Osteocyte (in vitro differentiated cells): ENCODE measurements around the gene HIVEP3. TPM values are rescaled to one million over a fixed set of nuclear protein-coding genes. Genes with fewer than 3 reads are reported as not detected.

Experiments used
- DNase-seq: peaks from one replicate; pipeline ENCODE4 v3.0.0; 2021; ENCODE audit warnings: mixed read lengths; ENCODE audit not compliant: unreplicated experiment; ENCODE audit errors: extremely low spot score
- H3K27ac Mint-ChIP-seq: one replicate; pipeline ENCODE4 v1.8.0; 2021; ENCODE audit warnings: mild to moderate bottlenecking, mixed read lengths; ENCODE audit not compliant: unreplicated experiment
- H3K27me3 Mint-ChIP-seq: one replicate; pipeline ENCODE4 v1.8.0; 2021; ENCODE audit warnings: mixed read lengths; ENCODE audit not compliant: unreplicated experiment
- H3K36me3 Mint-ChIP-seq: one replicate; pipeline ENCODE4 v1.8.0; 2021; ENCODE audit warnings: mixed read lengths; ENCODE audit not compliant: unreplicated experiment
- H3K4me1 Mint-ChIP-seq: one replicate; pipeline ENCODE4 v1.8.0; 2021; ENCODE audit warnings: mixed read lengths; ENCODE audit not compliant: unreplicated experiment
- H3K4me3 Mint-ChIP-seq: one replicate; pipeline ENCODE4 v1.8.0; 2021; ENCODE audit warnings: mild to moderate bottlenecking, moderate library complexity, mixed read lengths; ENCODE audit not compliant: unreplicated experiment
- H3K9me3 Mint-ChIP-seq: one replicate; pipeline ENCODE4 v1.8.0; 2021; ENCODE audit warnings: mixed read lengths; ENCODE audit not compliant: unreplicated experiment
- CTCF ChIP-seq: fragments of 200-600 bp; sonication (generic); IDR thresholded peaks from 2 replicates; pipeline ENCODE4 v1.5.0; 2021; ENCODE audit warnings: antibody characterized with exemption, mild to moderate bottlenecking, moderate library complexity
- total RNA-seq: library from RNA; stranded (reverse); gene quantifications from 2 replicates; pipeline ENCODE4 v1.2.1, GENCODE V29; 2021

Gene HIVEP3
- total RNA-seq, 1 donor from 2014 or later = 0.97 TPM

- no peak for DNase-seq
- Mint-ChIP-seq H3K9me3 (no peaks in the 10 kb centered on the region), H3K4me1 (peaks cover 16% of the 10 kb centered on the region), H3K4me3 (no peak overlapping the region), H3K27ac (no peak overlapping the region), H3K36me3 (no peaks in the 10 kb centered on the region), H3K27me3 (peaks cover 13% of the 10 kb centered on the region)
- TF ChIP-seq CTCF = no peak
These were observed 385.5 kb downstream of the HIVEP3 start for GRCh38 chr1:41533016-41533730.

- Mint-ChIP-seq H3K36me3 (no peaks in the 10 kb centered on the region), H3K4me1 (peaks cover 9% of the 10 kb centered on the region), H3K27me3 (peaks cover 13% of the 10 kb centered on the region), H3K27ac (no peak overlapping the region), H3K9me3 (no peaks in the 10 kb centered on the region), H3K4me3 (no peak overlapping the region)
- DNase-seq = no peak
- TF ChIP-seq CTCF = no peak
These were observed 386.3 kb downstream of the HIVEP3 start for GRCh38 chr1:41532206-41532975.

GRCh38 chr1:41530411-41530810, 388.3 kb downstream of the HIVEP3 start:
- peaks cover 13% of the 10 kb centered on the region for H3K27me3 Mint-ChIP-seq
- H3K4me3 Mint-ChIP-seq = no peak overlapping the region
- no peaks in the 10 kb centered on the region for H3K9me3 Mint-ChIP-seq
- no peaks in the 10 kb centered on the region for H3K4me1 Mint-ChIP-seq
- no peak overlapping the region for H3K27ac Mint-ChIP-seq
- no peaks in the 10 kb centered on the region for H3K36me3 Mint-ChIP-seq
- no peak for TF ChIP-seq CTCF
- no peak for DNase-seq

- no peaks in the 10 kb centered on the region for H3K36me3 Mint-ChIP-seq
- H3K27me3 Mint-ChIP-seq = peaks cover 13% of the 10 kb centered on the region
- no peak overlapping the region for H3K27ac Mint-ChIP-seq
- H3K4me3 Mint-ChIP-seq = no peak overlapping the region
- DNase-seq = no peak
- TF ChIP-seq CTCF = no peak
- H3K9me3 Mint-ChIP-seq = no peaks in the 10 kb centered on the region
- H3K4me1 Mint-ChIP-seq = no peaks in the 10 kb centered on the region
These were observed 388.9 kb downstream of the HIVEP3 start for GRCh38 chr1:41529621-41530395.
